Measurements from ENCODE around the gene TMEM132D.

DNA sequence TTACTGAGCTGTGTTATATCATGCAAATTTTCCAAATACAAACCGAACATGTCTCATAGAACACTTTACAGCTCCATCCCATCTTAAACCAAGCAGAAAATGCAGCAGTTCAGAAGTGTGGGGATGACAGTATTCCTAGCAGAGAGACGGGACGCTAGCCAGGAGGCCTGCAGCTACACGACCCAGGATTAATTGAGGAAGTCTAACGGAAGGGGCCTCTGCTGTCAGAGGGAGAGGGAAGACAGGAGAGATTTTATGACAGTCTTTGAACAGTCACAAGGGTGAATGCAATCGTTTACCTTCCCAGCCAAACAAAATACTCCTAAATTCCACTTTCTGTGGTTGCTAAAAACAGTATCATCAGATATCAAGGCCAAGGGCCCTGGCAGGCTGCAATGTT lies 261.9 kb downstream of the TMEM132D start:
- TF ChIP-seq POLR2A (IDR thresholded peaks at IDR 0.05; ENCODE audit: low read depth, low read length) = no peak
- TF ChIP-seq POLR2AphosphoS5 (IDR thresholded peaks at IDR 0.05; ENCODE audit: low read depth, low read length) = no peak

Data from GM12892 (cell line).